H1 (cell line): ENCODE data around the gene DCAF17. TPM values are rescaled to one million over a fixed set of nuclear protein-coding genes. Genes with fewer than 3 reads are reported as not detected.

ENCODE experiments used
- CTCF ChIA-PET: fragments of 300-600 bp; sonication (Branson Sonifier 250); formaldehyde crosslinking; loops from one replicate; lab custom pipeline; 2021; ENCODE audit not compliant: partially characterized antibody; lab: Charles Lee
- POLR2A ChIA-PET: fragments of 300-600 bp; sonication (Branson Sonifier 250); formaldehyde crosslinking; loops from one replicate; lab custom pipeline; 2021; ENCODE audit warnings: inconsistent platforms; ENCODE audit not compliant: partially characterized antibody; lab: Charles Lee
- DNase-seq, 2 experiments: peaks; one replicate each; pipeline versions ENCODE4 v3.0.0 to v3.0.0-alpha.2; 2010 to 2022; ENCODE audit warnings: low spot score in 2 of 2, low read depth in 1 of 2, mixed read lengths in 1 of 2
- FAIRE-seq: peaks from 2 replicates; lab custom pipeline; 2011; peaks lifted over from hg19 to GRCh38; lab: Jason Lieb, UNC
- H2AFZ ChIP-seq: 2 replicates; pipeline ENCODE4 v1.8.1; 2012; ENCODE audit warnings: low read length, inconsistent platforms
- H2AK5ac ChIP-seq: 2 replicates; pipeline ENCODE4 v1.6.1; 2013; ENCODE audit warnings: low read depth, low read length
- H2BK120ac ChIP-seq: replicated peaks from 2 replicates; pipeline ENCODE3; 2013; ENCODE audit warnings: low read depth, low read length, inconsistent platforms
- H2BK12ac ChIP-seq: 2 replicates; pipeline ENCODE4 v1.6.1; 2013; ENCODE audit warnings: low read depth, low read length
- H2BK15ac ChIP-seq: 2 replicates; pipeline ENCODE4 v1.6.1; 2013; ENCODE audit warnings: low read length
- H2BK20ac ChIP-seq: 2 replicates; pipeline ENCODE4 v1.6.1; 2013; ENCODE audit warnings: low read length
- H2BK5ac ChIP-seq: 2 replicates; pipeline ENCODE4 v1.6.1; 2013; ENCODE audit warnings: low read depth, low read length
- H3K14ac ChIP-seq: 2 replicates; pipeline ENCODE4 v1.6.1; 2013; ENCODE audit warnings: inconsistent platforms; ENCODE audit not compliant: insufficient read length
- H3K18ac ChIP-seq: 2 replicates; pipeline ENCODE4 v1.6.1; 2013; ENCODE audit warnings: low read length; ENCODE audit errors: extremely low read depth
- H3K23ac ChIP-seq: 2 replicates; pipeline ENCODE4 v1.6.1; 2013; ENCODE audit warnings: inconsistent platforms; ENCODE audit not compliant: insufficient read length
- H3K23me2 ChIP-seq: 2 replicates; pipeline ENCODE4 v1.6.1; 2013; ENCODE audit warnings: low read depth, low read length
- H3K27ac ChIP-seq: 2 replicates; pipeline ENCODE4 v1.6.1; 2011; ENCODE audit warnings: low read depth, low read length, inconsistent platforms
- H3K27me3 ChIP-seq, 4 experiments: replicated peaks in 1 of 4; 1 replicate in 1 of 4; 2 replicates in 3 of 4; pipeline versions ENCODE4 v1.6.1 to v1.8.1; 2011 to 2013; ENCODE audit warnings: low read length in 3 of 4, mild to moderate bottlenecking in 3 of 4, inconsistent platforms in 2 of 4, mixed read lengths in 2 of 4, moderate library complexity in 1 of 4; ENCODE audit not compliant: control insufficient read depth in 3 of 4, insufficient read depth in 3 of 4; ENCODE audit errors: extremely low read depth in 1 of 4
- H3K36me3 ChIP-seq, 4 experiments: 2 replicates each; pipeline versions ENCODE4 v1.6.1 to v1.8.1; 2011 to 2013; ENCODE audit warnings: mild to moderate bottlenecking in 4 of 4, low read length in 3 of 4, moderate library complexity in 2 of 4, control low read depth in 1 of 4, inconsistent platforms in 1 of 4; ENCODE audit not compliant: insufficient read depth in 4 of 4, control insufficient read depth in 2 of 4
- H3K4ac ChIP-seq: replicated peaks from 2 replicates; pipeline ENCODE3; 2013; ENCODE audit warnings: low read length, low read depth, mixed read lengths, inconsistent platforms; ENCODE audit not compliant: insufficient read length
- H3K4me1 ChIP-seq, 4 experiments: replicated peaks in 1 of 4; 1 replicate in 1 of 4; 2 replicates in 3 of 4; pipeline versions ENCODE4 v1.6.1 to v1.8.1; 2011 to 2013; ENCODE audit warnings: low read length in 3 of 4, inconsistent platforms in 2 of 4, mixed read lengths in 1 of 4; ENCODE audit not compliant: insufficient read depth in 4 of 4, control insufficient read depth in 3 of 4
- H3K4me2 ChIP-seq, 2 experiments: 2 replicates each; pipeline versions ENCODE4 v1.6.1 to v1.8.1; 2011 to 2013; ENCODE audit warnings: low read depth in 2 of 2, low read length in 2 of 2, control low read depth in 1 of 2, inconsistent platforms in 1 of 2, mild to moderate bottlenecking in 1 of 2; ENCODE audit not compliant: insufficient read depth in 1 of 2
- H3K4me3 ChIP-seq, 4 experiments: fragments of 200-600, 300-600 bp in 1 of 4; sonication (generic), shearing (Covaris generic), sonication (Bioruptor Twin) in 1 of 4; 2 replicates each; pipeline versions ENCODE4 v1.5.1 to v1.8.1; 2011 to 2016; ENCODE audit warnings: low read length in 4 of 4, low read depth in 3 of 4, control low read depth in 2 of 4, inconsistent platforms in 2 of 4, mild to moderate bottlenecking in 2 of 4, mixed read lengths in 1 of 4, moderate library complexity in 1 of 4; ENCODE audit not compliant: insufficient read depth in 2 of 4; ENCODE audit errors: extremely low read depth in 1 of 4
- H3K56ac ChIP-seq: replicated peaks from 2 replicates; pipeline ENCODE3; 2013; ENCODE audit warnings: low read depth, mild to moderate bottlenecking, mixed read lengths, low read length, inconsistent platforms; ENCODE audit not compliant: insufficient read length
- H3K79me1 ChIP-seq: 2 replicates; pipeline ENCODE4 v1.6.1; 2013; ENCODE audit warnings: low read depth, low read length, control low read depth
- H3K79me2 ChIP-seq, 2 experiments: 2 replicates each; pipeline versions ENCODE4 v1.6.1 to v1.8.1; 2012 to 2013; ENCODE audit warnings: low read length in 2 of 2, mild to moderate bottlenecking in 2 of 2, inconsistent platforms in 1 of 2; ENCODE audit not compliant: insufficient read depth in 2 of 2, control insufficient read depth in 1 of 2
- H3K9ac ChIP-seq, 4 experiments: replicated peaks in 1 of 4; 1 replicate in 1 of 4; 2 replicates in 3 of 4; pipeline versions ENCODE4 v1.6.1 to v1.8.1; 2011 to 2013; ENCODE audit warnings: low read depth in 3 of 4, low read length in 3 of 4, control low read depth in 2 of 4, mild to moderate bottlenecking in 2 of 4, moderate library complexity in 2 of 4, inconsistent platforms in 1 of 4; ENCODE audit errors: extremely low read depth in 1 of 4
- H3K9me3 ChIP-seq, 2 experiments: 2 replicates each; pipeline versions ENCODE4 v1.6.1 to v1.8.1; 2012 to 2013; ENCODE audit warnings: mild to moderate bottlenecking in 2 of 2, moderate library complexity in 2 of 2, control low read depth in 1 of 2, inconsistent platforms in 1 of 2, low read depth in 1 of 2, low read length in 1 of 2, mixed read lengths in 1 of 2; ENCODE audit not compliant: insufficient read depth in 2 of 2
- H4K20me1 ChIP-seq, 2 experiments: replicated peaks in 1 of 2; 2 replicates each; pipeline versions ENCODE3 to v1.8.1; 2011 to 2013; ENCODE audit warnings: inconsistent platforms in 2 of 2, low read length in 2 of 2, mild to moderate bottlenecking in 1 of 2; ENCODE audit not compliant: insufficient read depth in 2 of 2, control insufficient read depth in 1 of 2
- H4K5ac ChIP-seq: 2 replicates; pipeline ENCODE4 v1.6.1; 2013; ENCODE audit warnings: low read length, low read depth, mixed read lengths, inconsistent platforms; ENCODE audit not compliant: insufficient read length
- H4K8ac ChIP-seq: 2 replicates; pipeline ENCODE4 v1.8.0; 2013; ENCODE audit warnings: mild to moderate bottlenecking, moderate library complexity, low read length, inconsistent platforms; ENCODE audit not compliant: insufficient read depth; ENCODE audit errors: extremely low read depth
- H4K91ac ChIP-seq: replicated peaks from 2 replicates; pipeline ENCODE3; 2013; ENCODE audit warnings: low read length, mixed read lengths, inconsistent platforms; ENCODE audit not compliant: insufficient read length
- POLR2A ChIP-seq, 2 experiments: IDR thresholded peaks; 1 replicate in 1 of 2; 2 replicates in 1 of 2; pipeline ENCODE4 v1.6.1; 2011; ENCODE audit warnings: low read depth in 2 of 2, low read length in 2 of 2, mild to moderate bottlenecking in 2 of 2; ENCODE audit errors: control extremely low read depth in 1 of 2
- POLR2AphosphoS5 ChIP-seq: IDR thresholded peaks from 2 replicates; pipeline ENCODE4 v1.6.1; 2011; ENCODE audit warnings: low read depth, low read length
- RNF2 ChIP-seq: fragments of 200-900, 300-1000 bp; sonication (generic); IDR thresholded peaks from 2 replicates; pipeline ENCODE4 v1.7.1; 2016; ENCODE audit warnings: borderline replicate concordance, low read depth, mild to moderate bottlenecking, antibody characterized with exemption, low read length; ENCODE audit not compliant: poor library complexity, severe bottlenecking; ENCODE audit errors: missing control alignments
- TBP ChIP-seq: IDR thresholded peaks from 2 replicates; pipeline ENCODE4 v1.6.1; 2011; ENCODE audit warnings: low read depth, low read length, improper control_type of control experiment
- WGBS, 2 experiments: shearing (Covaris generic) in 1 of 2; methylation state at CpG; one replicate each; pipeline versions ENCODE4 v1.1.6 to v1.1.7; 2013 to 2015; ENCODE audit warnings: low lambda C conversion rate in 2 of 2, mixed read lengths in 2 of 2, inconsistent platforms in 1 of 2, low coverage in 1 of 2, missing lambda C conversion rate in 1 of 2; ENCODE audit not compliant: insufficient replicate concordance in 2 of 2, insufficient coverage in 1 of 2, insufficient read length in 1 of 2; ENCODE audit errors: extremely low coverage in 1 of 2, missing lambda C conversion rate in 1 of 2; 5-methylcytosine and 5-hydroxymethylcytosine counted together
- polyA plus RNA-seq, 7 experiments: library from polyadenylated mRNA; depleted of rRNA in 3 of 7; stranded (reverse) in 5 of 7; unstranded in 2 of 7; fragments of >200 nt in 5 of 7; fragments of 200-250 nt in 2 of 7; gene quantifications; 1 replicate in 5 of 7; 2 replicates in 1 of 7; 4 replicates in 1 of 7; pipeline versions ENCODE4 v1.2.1 to v1.2.3, GENCODE V29; 2011 to 2013; ENCODE audit warnings: missing spikeins in 2 of 7, mixed read lengths in 2 of 7
- total RNA-seq: library from RNA; stranded (reverse); fragmentation: NEBNext Ultra II Directional; extraction: Animal tissue kit (Norgen Biotek cat#: 25700); gene quantifications from 2 replicates; pipeline ENCODE4 v1.2.1, GENCODE V29; 2021

DCAF17 gene
- total and polyA plus RNA-seq, 2 of the 8 experiments (the other 6 are each of a cell fraction or from before 2014, with no cell fraction given): 10.7 to 30.0 TPM

DNA sequence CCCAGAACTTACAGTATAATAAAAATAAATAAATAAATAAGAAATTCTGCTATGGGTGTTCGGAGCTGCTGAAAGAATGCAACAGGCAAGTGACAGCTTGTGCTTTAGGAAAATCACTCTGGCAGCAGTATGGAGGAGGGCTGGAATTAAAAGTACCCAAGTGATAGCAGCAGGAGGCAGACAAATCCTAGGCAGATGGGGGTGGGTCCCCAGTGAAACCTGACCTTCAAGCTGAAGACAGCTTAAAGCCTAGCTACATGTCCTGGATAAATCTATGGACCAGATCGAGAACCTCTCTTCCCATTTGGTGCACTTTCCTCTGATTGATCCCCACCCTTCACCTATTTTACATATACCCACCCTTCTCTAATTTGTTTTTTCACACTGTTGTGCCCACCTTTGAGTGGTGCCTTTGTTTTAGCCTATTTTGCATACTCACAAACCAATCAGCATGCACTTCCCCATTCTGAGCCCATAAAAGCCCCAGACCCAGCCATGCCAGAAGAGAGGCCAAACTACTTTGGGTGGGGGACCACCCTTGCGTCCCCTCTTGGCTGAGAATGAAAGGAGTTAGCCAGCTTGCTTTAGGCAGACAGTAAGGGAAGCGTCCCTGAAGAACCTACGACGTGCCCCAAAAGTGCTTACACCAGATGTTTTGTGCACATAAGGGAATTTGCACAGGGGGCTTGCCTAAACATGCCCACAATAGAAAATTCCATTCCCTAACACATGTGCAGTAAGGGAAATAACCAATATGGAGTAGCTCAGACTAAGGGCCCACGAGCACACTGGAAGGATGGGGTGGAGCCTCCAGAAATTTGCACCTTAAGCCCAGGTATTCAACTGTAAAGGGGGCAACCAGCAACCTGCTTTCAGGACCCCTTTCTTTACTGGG, 3.3 kb upstream of the DCAF17 start:
- peaks cover 3 to 19% (median 10%) of the 10 kb centered on the region in 4 experiments for H3K4me1 ChIP-seq
- POLR2A ChIA-PET: interaction anchor here (0.6 to 4.8 kb wide), 17 partner anchors 10 to 462 kb away, joined by 3 to 21 read pairs (median 3); partner anchors contain the start of genes CYBRD1 and TLK1
- no peak overlapping the region for H3K9ac ChIP-seq
- H4K20me1 ChIP-seq: peaks cover 0 to 3% of the 10 kb centered on the region in 2 experiments
- H3K79me1 ChIP-seq: peaks cover 2% of the 10 kb centered on the region
- DNase-seq (no peak), FAIRE-seq (peak; percentile 36)
- H2BK20ac ChIP-seq: peak overlapping the region; percentile 6; the same call in 1 of the 2 replicates
- no peak overlapping the region for H2BK15ac ChIP-seq
- no peaks in the 10 kb centered on the region; a peak in 1 of 4 replicates for H3K9me3 ChIP-seq
- WGBS, 2 experiments: 57% methylated on average over 7 of the region's 7 CpGs; no CpG with 5 or more reads in 1 of the 2 experiments
- peak overlapping the region; percentile 10; the same call in 1 of the 2 replicates for H2BK12ac ChIP-seq
- H4K91ac ChIP-seq: no peak overlapping the region
- peak; percentile 19; the same call in 1 of the 2 replicates for TF ChIP-seq POLR2AphosphoS5
- TF ChIP-seq TBP: peak; percentile 62
- TF ChIP-seq POLR2A (IDR thresholded peaks at IDR 0.05; ENCODE audit: control extremely low read depth in 1 of 2, low read depth in 2 of 2, low read length in 2 of 2): peak in 1 of 2 experiments; percentile 59; a peak in 2 of 3 replicates
- TF ChIP-seq RNF2: no peak
- peak overlapping the region; percentile 43; the same call in 1 of the 2 replicates for H4K8ac ChIP-seq
- peak overlapping the region; percentile 58; the same call in 1 of the 2 replicates for H3K27ac ChIP-seq
- H3K18ac ChIP-seq: peak overlapping the region; percentile 65; the same call in 1 of the 2 replicates
- peaks cover 4% of the 10 kb centered on the region; the same call in 1 of the 2 replicates for H3K23me2 ChIP-seq
- no peak overlapping the region for H3K23ac ChIP-seq
- peaks cover 0 to 83% of the 10 kb centered on the region in 2 experiments; a peak in 2 of 4 replicates for H3K79me2 ChIP-seq
- H2BK5ac ChIP-seq: peak overlapping the region; percentile 90; the same call in 1 of the 2 replicates
- CTCF ChIA-PET: interaction anchor here (0.6 to 3.8 kb wide), 8 partner anchors 8 to 590 kb away, joined by 3 to 20 read pairs (median 4); no protein-coding TSS in a partner anchor
- no peaks in the 10 kb centered on the region for H3K27me3 ChIP-seq
- peaks cover 0 to 7% (median under 1%) of the 10 kb centered on the region in 4 experiments; a peak in 3 of 8 replicates for H3K36me3 ChIP-seq
- H2AFZ ChIP-seq: no peak overlapping the region
- no peak overlapping the region for H3K56ac ChIP-seq
- H3K4me3 ChIP-seq: peak overlapping the region in 1 of 4 experiments; percentile 5; a peak in 1 of 8 replicates
- peak overlapping the region; percentile 33 to 96; a peak in 3 of 4 replicates for H3K4me2 ChIP-seq
- H2AK5ac ChIP-seq: no peak overlapping the region
- peak overlapping the region; percentile 93 for H2BK120ac ChIP-seq
- no peak overlapping the region for H3K14ac ChIP-seq
- peak overlapping the region; percentile 62 for H4K5ac ChIP-seq
- H3K4ac ChIP-seq: peak overlapping the region; percentile 76
